HK-2 (cell line): ENCODE data around the gene SEZ6L2.
"Not testable (repeated sequence)": the region's sequence is repeated elsewhere in the genome, so short reads cannot be mapped to it uniquely, and the experiment has no call there.

Experiments
- DNase-seq: peaks from one replicate; pipeline ENCODE4 v3.0.0-alpha.2; 2018; ENCODE audit not compliant: unreplicated experiment

SEZ6L2 gene

GRCh38 chr16:29891525-29892457 lies 7.6 kb downstream of the SEZ6L2 start:
- no peak for DNase-seq

GRCh38 chr16:29889372-29889771 lies 10.0 kb downstream of the SEZ6L2 start:
- not testable (repeated sequence) for DNase-seq

DNA sequence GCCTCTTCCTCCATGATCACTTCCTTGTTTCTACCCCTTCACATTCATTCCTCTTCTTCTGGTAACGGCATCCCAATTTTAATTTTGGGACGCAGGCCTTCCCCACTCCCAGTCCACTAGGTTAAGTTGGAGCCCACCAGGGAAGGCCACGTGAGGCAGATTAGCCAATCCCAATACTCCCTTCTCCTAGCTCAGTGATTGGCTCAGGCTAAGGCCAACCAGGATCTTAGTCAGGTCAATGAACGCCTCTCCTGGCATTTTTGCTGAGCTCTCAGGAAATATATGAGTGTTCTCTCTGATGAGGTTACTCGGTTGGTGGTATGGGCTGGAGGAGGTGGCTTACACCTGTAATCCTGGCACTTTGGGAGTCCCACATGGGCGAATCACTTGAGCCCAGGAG lies 15.4 kb downstream of the SEZ6L2 start:
- DNase-seq = no peak

GRCh38 chr16:29881050-29881449 lies 18.3 kb downstream of the SEZ6L2 start:
- DNase-seq = no peak

- no peak for DNase-seq
Measured at GRCh38 chr16:29878172-29878571, 21.2 kb downstream of the SEZ6L2 start.

DNA sequence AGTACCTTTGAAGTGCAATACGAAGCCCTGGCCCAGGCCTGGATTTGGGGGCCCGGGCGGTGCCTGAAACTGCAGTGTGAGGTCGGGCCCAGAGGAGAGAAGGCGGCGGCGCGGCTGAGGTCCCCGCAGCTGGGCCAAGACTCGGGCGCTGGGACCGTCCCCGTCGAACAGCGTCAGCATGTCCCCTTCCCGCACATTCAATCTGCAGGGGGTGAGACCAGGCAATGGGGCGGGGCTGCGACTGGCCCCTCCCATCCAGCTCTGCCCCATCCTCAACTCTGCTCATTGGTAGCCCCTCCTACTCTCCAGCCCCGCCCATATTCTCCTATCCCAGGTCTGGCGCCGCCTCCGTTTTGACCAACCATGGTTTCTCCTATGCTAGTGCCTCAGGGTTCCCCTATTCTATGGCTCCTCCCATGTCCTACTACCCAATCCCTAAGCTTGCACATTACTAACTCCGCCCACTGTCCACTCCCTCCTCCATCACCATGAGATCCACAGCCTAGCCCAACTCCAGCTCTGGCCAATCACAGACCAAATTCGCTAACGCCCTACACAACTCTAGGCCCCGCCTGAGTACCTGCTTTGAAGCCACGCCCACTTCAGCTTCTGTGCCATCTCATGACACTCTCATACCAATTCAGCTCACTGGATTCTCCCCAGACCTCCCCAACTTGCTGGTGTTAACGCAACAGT lies 21.9 kb downstream of the SEZ6L2 start:
- DNase-seq = no peak

DNA sequence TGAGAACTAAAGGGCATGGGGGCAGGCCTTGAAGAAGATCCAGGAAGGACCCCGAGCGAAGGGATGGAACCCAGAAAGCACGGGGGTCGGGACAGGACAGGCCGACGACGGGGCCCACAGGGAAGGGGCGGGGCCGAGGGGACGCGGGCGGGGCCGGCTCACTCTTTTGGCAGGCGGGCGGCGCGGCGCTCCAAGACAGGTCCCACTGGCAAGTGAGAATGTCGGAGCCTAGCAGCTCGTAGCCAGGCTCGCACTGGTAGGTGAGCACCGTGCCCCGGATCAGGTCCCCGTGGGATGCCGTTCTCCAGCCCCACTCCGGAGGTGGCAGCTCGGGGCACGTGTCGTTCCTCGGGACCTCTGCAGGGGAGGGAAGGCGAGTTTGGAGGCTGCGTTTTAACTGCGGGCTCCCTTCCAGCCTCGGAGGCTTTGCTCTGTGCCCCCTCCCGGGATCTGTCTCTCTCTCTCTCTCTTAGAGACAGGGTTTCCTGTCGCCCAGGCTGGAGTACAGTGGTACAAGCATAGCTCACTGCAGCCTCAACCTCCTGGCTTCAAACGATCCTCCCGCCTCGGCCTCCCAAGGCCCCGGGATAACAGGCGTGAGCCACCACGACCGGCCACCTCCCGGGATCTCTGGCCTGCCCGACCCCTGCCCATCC lies 22.6 kb downstream of the SEZ6L2 start:
- no peak for DNase-seq

- DNase-seq = no peak
Measured at GRCh38 chr16:29876217-29876593, 23.1 kb downstream of the SEZ6L2 start.

DNA sequence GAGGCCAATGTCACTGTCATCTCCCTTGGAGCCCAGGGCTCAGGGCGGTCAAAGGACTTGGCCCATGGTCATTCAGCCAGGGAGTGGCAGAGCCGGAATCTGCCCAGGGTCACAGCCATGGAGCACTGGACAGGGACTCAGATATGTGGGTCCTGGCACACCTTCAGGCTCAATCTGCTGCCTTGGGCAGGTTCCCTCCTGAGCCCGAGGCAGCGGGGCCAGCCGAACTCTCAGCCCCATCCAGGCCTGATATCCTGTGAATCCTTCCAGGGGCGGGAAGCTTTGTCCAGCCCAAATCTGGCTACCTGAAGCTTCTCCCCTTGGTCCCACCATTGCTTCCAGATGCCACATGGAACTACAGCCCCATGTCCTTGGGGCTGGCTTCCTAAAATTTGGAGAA lies 24.1 kb downstream of the SEZ6L2 start:
- no peak for DNase-seq

DNA sequence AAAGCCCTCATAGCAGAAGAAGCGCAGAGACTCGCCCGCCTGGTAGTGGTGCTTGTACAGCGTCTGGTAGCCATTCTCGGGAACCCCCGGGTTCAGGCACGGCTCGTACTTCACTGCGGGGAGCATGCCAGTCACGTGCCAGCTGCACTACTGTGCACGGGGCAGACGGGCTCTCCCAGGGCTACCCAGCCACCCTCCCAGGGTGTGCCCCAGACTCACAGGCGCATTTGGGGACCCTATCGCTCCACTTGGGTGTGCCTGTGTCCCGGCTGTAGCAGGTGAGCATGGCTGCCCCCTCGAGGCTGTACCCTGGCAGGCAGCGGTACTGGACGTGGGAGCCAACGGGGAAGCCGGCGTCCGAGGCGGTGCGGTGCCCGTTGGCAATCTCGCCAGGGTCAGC lies 26.0 kb downstream of the SEZ6L2 start:
- no peak for DNase-seq

GRCh38 chr16:29871822-29872546 lies 27.4 kb downstream of the SEZ6L2 start:
- DNase-seq = no peak

DNA sequence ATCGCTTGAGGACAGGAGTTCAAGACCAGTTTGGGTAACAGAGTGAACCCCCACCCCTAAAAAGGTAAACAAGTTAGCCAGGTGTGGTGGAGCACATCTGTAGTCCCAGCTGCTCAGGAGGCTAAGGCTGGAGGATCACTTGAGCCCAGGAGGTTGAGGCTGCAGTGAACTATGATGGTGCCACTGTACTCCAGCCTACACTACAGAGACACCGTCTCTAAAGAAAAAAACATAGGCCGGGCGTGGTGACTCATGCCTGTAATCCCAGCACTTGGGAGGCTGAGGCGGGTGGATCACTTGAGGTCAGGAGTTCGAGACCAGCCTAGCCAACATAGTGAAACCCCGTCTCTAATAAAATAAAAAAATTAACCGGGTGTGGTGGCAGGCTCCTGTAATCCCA lies 30.3 kb downstream of the SEZ6L2 start:
- DNase-seq = not testable (repeated sequence)

DNA sequence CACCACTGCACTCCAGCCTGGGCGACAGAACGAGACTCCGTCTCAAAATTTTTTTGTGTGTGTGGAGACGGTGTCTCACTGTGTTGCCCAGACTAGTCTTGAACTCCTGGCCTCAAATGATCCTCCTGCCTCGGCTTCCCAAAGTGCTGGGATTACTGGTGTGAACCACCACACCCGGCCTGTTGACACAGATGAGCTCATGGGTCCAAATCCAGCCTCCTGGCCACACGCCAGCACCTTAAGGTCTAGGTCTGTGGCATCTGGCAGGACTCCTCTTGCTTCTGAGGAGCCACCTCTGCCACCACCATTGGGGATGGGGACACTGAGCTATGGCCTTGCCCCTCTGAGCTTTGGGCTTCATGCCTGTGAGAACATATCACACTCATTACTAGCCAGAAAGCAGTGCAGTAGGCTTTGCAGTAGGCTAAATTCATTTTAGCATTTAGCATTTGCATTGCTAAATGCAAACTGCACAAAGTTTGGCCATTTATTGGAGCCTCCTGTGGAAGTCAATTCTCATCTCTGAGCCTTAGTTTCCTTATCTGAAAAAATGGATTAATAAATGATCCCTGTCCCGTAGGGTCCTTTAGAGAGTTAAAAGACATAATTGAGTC lies 30.8 kb downstream of the SEZ6L2 start:
- DNase-seq = no peak

GRCh38 chr16:29864205-29864604 lies 35.1 kb downstream of the SEZ6L2 start:
- no peak for DNase-seq

DNA sequence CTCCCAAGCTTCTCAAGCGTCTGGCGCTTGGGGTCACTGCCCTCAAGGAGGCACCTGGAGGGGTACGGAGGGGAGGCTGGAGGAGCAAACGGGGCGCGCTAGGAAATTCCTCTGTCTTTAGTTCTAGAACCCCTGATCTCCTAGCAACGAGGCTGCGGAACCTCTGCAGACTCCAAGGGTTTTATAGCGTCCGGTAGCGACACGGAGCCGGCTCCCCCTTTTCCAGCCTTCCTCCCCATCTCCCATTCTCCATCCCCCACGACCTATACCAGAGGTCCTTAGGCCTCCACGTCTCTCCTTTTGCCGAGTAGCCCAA lies 35.7 kb downstream of the SEZ6L2 start:
- DNase-seq = no peak

- peak; percentile 85 for DNase-seq
Measured at GRCh38 chr16:29862884-29863668, 36.3 kb downstream of the SEZ6L2 start, which contains the start of gene CDIPT. Gene CDIPT, minus strand, starts transcription at chr16:29863226. Its CDS starts 369 bp downstream, at chr16:29862857.

DNA sequence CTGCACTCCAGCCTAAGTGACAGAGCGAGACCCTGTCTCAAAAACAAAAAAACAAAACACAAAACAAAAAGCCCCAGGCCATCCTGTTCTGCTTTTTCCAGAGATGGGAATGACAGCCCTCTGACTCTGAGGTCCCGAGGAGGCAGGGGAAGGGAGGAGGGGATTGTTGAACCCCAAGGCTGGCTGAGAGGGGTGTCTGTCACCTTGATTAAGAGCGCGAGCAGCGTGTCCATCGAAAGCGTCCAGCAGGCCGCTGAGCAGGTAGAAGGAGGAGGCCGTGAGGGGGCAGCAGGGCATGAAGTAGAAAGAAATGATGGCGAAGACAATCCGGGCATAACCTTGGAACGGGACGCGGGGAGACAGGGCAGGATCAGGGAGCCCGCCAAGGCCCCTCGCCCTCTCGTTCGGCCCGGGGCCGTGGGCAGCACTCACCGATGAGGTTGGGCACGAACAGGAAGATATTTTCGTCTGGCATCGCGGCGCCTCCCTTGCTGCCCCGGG lies 36.9 kb downstream of the SEZ6L2 start:
- DNase-seq = peak; percentile 25

- DNase-seq = no peak
Measured at GRCh38 chr16:29860218-29860617, 39.1 kb downstream of the SEZ6L2 start.

- no peak for DNase-seq
Measured at GRCh38 chr16:29858974-29859373, 40.4 kb downstream of the SEZ6L2 start.

DNA sequence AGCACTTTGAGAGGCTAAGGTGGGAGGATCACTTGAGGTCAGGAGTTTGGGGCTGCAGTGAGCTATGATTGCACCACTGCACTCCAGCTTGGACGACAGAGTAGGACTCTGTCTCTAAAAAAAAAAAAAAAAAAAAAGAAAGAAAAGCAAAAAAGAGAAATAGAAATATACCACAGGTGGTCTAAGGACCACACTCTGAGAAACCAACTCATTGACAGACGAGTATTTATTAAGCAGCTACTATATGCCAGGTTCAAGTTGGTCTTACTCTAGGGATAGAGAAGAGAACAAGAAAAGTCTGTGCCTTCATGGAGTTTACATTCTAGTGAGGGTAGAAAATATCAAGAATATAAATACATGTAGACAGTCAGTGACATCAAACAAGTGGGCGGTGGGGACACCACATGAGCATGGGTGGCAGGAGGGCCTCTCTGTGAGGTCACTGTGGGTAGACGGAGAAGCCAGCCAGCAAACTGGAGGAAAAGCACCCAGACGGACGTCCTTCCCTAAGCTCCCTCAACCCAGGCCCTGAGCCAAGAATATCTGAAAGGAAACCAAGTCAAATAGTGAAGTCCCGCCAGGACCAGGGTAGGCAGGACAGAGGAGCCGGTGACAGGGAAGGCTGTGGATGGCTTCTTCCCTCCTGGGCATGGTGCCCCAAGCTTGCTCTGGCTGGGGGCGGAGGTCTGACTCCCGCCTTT lies 41.1 kb downstream of the SEZ6L2 start:
- no peak for DNase-seq
